ENCODE measurements around the gene NUDT21.
A peak's percentile ranks its signal among the peaks of the same experiment; 100 is the strongest.
"Not testable (repeated sequence)": the region's sequence is repeated elsewhere in the genome, so short reads cannot be mapped to it uniquely, and the experiment has no call there.

NUDT21 gene

GRCh38 chr16:56450986-56451752 is at the start of gene NUDT21, which contains the start of gene OGFOD1:
NUDT21 (minus strand) TSS chr16:56451332; CDS start chr16:56451202, 130 bp downstream.
OGFOD1 (plus strand) TSS chr16:56451554; CDS start chr16:56451613, 59 bp downstream.
- DNase-seq (ENCODE audit: low spot score) = peak; percentile 99

GRCh38 chr16:56493815-56494214 is 42.7 kb upstream of the NUDT21 start:
- no peak for DNase-seq (ENCODE audit: low spot score)

GRCh38 chr16:56493126-56493525 is 42.0 kb upstream of the NUDT21 start:
- no peak for DNase-seq (ENCODE audit: low spot score)

GRCh38 chr16:56491657-56492261 is 40.6 kb upstream of the NUDT21 start:
- no peak for DNase-seq (ENCODE audit: low spot score)

- DNase-seq (ENCODE audit: low spot score) = not testable (repeated sequence)
Observed at GRCh38 chr16:56488868-56489267, 37.7 kb upstream of the NUDT21 start.

GRCh38 chr16:56488035-56488434 is 36.9 kb upstream of the NUDT21 start:
- peak; percentile 82 for DNase-seq (ENCODE audit: low spot score)

GRCh38 chr16:56483394-56483793 is 32.3 kb upstream of the NUDT21 start:
- DNase-seq (ENCODE audit: low spot score) = no peak

- no peak for DNase-seq (ENCODE audit: low spot score)
Observed at GRCh38 chr16:56482683-56483236, 31.6 kb upstream of the NUDT21 start.

- DNase-seq (ENCODE audit: low spot score) = no peak
Observed at GRCh38 chr16:56481468-56482122, 30.5 kb upstream of the NUDT21 start.

- no peak for DNase-seq (ENCODE audit: low spot score)
Observed at GRCh38 chr16:56480776-56481467, 29.8 kb upstream of the NUDT21 start.

GRCh38 chr16:56479469-56479868 is 28.3 kb upstream of the NUDT21 start:
- no peak for DNase-seq (ENCODE audit: low spot score)

- DNase-seq (ENCODE audit: low spot score) = no peak
Observed at GRCh38 chr16:56478281-56479049, 27.3 kb upstream of the NUDT21 start.

- no peak for DNase-seq (ENCODE audit: low spot score)
Observed at GRCh38 chr16:56477096-56477878, 26.2 kb upstream of the NUDT21 start.

- no peak for DNase-seq (ENCODE audit: low spot score)
Observed at GRCh38 chr16:56475201-56475600, 24.1 kb upstream of the NUDT21 start.

- DNase-seq (ENCODE audit: low spot score) = no peak
Observed at GRCh38 chr16:56470666-56471065, 19.5 kb upstream of the NUDT21 start.

GRCh38 chr16:56470232-56470631 is 19.1 kb upstream of the NUDT21 start:
- no peak for DNase-seq (ENCODE audit: low spot score)

GRCh38 chr16:56469748-56470147 is 18.6 kb upstream of the NUDT21 start:
- DNase-seq (ENCODE audit: low spot score) = no peak

GRCh38 chr16:56468800-56469199 is 17.7 kb upstream of the NUDT21 start:
- no peak for DNase-seq (ENCODE audit: low spot score)

GRCh38 chr16:56466344-56466743 is 15.2 kb upstream of the NUDT21 start:
- no peak for DNase-seq (ENCODE audit: low spot score)

GRCh38 chr16:56463153-56463552 is 12.0 kb upstream of the NUDT21 start:
- no peak for DNase-seq (ENCODE audit: low spot score)
